Stimulated activated naive CD8-positive, alpha-beta T cell treated with anti-CD3 and anti-CD28 coated beads, Interleukin-15, amount 100 ng/mL, for 72 hours (primary cell): ENCODE results near the gene EIF4G1.
"Not testable (repeated sequence)": the region's sequence is repeated elsewhere in the genome, so short reads cannot be mapped to it uniquely, and the experiment has no call there.

Experiments used
- ATAC-seq: fragments of 150-1000 bp; cut with Tn5 transposase; 2 replicates; pipeline ENCODE4 v1.10.0; 2021; ENCODE audit warnings: mild to moderate bottlenecking, moderate library complexity
- DNase-seq, 2 donors: peaks; one replicate each; pipeline ENCODE4 v3.0.0; 2021 to 2022
- H3K27ac Mint-ChIP-seq, 2 donors: one replicate each; pipeline ENCODE4 v1.8.0; 2022; ENCODE audit warnings: mild to moderate bottlenecking in 2 of 2, mixed read lengths in 2 of 2, moderate library complexity in 2 of 2
- H3K27me3 Mint-ChIP-seq: one replicate; pipeline ENCODE4 v1.8.0; 2022; ENCODE audit warnings: mixed read lengths
- H3K4me1 Mint-ChIP-seq: one replicate; pipeline ENCODE4 v1.8.0; 2022; ENCODE audit warnings: mild to moderate bottlenecking, mixed read lengths
- H3K4me3 Mint-ChIP-seq, 2 donors: one replicate each; pipeline ENCODE4 v1.8.0; 2022; ENCODE audit warnings: mild to moderate bottlenecking in 2 of 2, mixed read lengths in 2 of 2, moderate library complexity in 1 of 2
- H3K9me3 Mint-ChIP-seq, 2 donors: one replicate each; pipeline ENCODE4 v1.8.0; 2022; ENCODE audit warnings: mixed read lengths in 2 of 2

EIF4G1 gene

DNA sequence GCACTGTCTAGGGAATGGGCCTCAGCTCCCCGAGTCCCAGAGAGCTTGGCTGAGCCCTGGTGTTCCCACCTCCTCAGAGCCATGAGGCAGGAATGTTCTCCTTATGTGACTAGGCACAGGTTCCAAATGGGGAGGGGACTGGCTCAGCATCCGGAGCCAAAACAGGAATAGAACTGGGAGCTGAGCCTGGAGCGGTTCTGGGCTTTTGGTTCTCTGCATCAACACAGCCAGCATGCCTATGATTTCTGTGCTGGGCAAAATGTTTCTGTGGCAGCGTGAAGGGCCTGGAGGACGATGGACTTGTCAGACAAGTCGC, 23.0 kb downstream of the EIF4G1 start, which contains the start of gene FAM131A:
Gene FAM131A (plus strand): TSS at position 202 of the 316 bp plus-strand sequence. CDS start 31 bp downstream, at position 233.
- DNase-seq (no peak), ATAC-seq (no peak)
- peaks cover 64% of the 10 kb centered on the region for H3K4me1 Mint-ChIP-seq
- no peaks in the 10 kb centered on the region for H3K9me3 Mint-ChIP-seq
- no peaks in the 10 kb centered on the region for H3K27me3 Mint-ChIP-seq
- peak within 1 kb of the TSS; percentile 85 to 95 for H3K27ac Mint-ChIP-seq
- peak within 1 kb of the TSS; percentile 87 to 90 for H3K4me3 Mint-ChIP-seq

DNA sequence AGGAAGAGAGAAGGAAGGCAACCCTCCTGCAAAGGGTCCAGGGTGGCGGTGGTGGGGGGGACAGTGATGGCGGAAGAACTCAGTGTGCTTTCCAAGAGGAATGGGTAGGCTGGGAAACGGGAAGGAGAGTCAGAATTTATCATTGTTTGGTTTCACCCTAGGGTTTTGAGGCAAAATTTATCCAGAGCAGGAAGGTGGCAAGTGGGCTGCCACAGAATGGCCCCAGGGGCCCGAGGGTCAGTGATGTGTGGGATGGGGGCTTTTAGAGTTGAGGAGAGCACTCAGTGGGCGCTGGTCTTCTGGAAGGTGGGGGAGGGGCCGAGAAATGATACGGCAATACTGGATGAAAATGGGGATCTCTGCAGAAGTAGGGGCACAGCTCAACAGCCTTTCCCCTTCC, 23.6 kb downstream of the EIF4G1 start:
- H3K27me3 Mint-ChIP-seq: no peaks in the 10 kb centered on the region
- H3K27ac Mint-ChIP-seq: peak overlapping the region in 1 of 2 donors; percentile 31
- peaks cover 58% of the 10 kb centered on the region for H3K4me1 Mint-ChIP-seq
- H3K9me3 Mint-ChIP-seq: no peaks in the 10 kb centered on the region
- no peak for DNase-seq
- no peak for ATAC-seq
- H3K4me3 Mint-ChIP-seq: peak overlapping the region in 1 of 2 donors; percentile 32

DNA sequence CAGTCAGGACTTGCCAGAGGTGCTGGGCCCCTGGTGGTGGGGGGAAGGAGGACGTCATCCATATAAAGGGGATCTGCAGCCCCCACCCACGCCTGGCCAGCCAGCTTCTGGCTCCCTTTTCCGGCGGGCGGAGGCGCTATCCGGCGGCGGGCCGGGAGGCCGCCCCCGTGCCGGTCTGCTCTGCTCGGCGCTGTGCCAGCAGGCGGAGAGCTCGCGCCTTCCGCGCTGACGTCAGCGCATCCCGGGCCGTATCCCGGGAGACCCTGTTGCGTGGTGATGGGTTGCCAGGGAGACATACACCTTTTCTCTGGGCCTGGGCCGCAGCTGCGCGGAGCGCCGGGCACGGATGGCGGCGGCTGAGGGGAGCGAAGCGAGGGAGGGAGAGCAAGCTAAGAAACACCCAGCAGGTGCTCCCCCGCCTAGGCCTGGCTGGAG, 24.1 kb downstream of the EIF4G1 start:
- Mint-ChIP-seq H3K9me3 (no peaks in the 10 kb centered on the region), H3K4me1 (peaks cover 52% of the 10 kb centered on the region), H3K27ac (no peak overlapping the region), H3K27me3 (no peaks in the 10 kb centered on the region), H3K4me3 (peak overlapping the region in 1 of 2 donors; percentile 32)
- no peak for DNase-seq
- no peak for ATAC-seq

DNA sequence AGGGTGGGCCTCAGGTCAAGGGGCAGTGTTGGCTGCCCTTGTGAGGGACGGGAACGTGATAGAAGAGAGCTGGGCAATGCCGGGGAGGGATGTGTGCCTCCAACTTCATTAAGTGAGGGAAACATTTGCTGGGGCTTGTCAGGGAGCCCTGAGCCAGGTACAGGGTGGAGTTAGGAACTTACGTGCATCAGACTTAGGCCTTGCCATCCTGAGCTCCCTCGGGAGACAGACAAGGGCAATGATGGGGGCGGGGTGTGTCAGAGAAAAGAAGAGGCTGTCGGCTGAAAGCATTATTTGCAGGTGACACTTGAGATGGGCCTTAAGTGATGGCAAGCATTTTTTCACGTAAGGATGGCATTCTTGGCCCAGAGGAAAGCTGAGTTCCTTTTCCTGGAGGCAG, 24.6 kb downstream of the EIF4G1 start:
- Mint-ChIP-seq H3K27ac (no peak overlapping the region), H3K4me1 (peaks cover 47% of the 10 kb centered on the region), H3K4me3 (no peak overlapping the region), H3K27me3 (no peaks in the 10 kb centered on the region), H3K9me3 (no peaks in the 10 kb centered on the region)
- no peak for ATAC-seq
- no peak for DNase-seq

DNA sequence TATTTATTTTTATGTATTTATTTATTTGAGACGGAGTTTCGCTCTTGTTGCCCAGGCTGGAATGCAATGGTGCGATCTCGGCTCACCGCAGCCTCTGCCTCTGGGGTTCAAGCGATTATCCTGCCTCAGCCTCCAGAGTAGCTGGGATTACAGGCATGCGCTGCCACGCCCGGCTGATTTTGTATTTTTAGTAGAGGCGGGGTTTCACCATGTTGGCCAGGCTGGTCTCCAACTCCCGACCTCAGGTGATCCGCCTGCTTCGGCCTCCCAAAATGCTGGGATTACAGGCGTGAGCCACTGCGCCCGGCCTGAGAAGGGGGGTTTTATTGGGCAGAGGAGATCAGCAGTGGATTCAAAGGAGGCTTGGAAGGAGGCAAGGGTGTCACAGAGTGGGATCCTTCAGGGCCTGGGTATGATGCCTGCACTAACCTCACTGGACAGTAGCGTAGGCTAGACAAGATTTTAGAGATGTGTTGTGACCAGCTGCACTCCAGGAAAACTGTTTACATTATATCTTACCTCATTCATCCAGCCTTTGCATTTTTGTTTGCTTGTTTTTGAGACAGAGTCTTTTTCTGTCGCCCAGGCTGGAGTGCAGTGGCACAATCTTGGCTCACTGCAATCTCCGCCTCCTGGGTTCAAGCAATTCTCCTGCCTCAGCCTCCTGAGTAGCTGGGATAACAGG, 25.2 kb downstream of the EIF4G1 start:
- H3K27ac Mint-ChIP-seq, H3K4me3 Mint-ChIP-seq, DNase-seq, H3K9me3 Mint-ChIP-seq, H3K27me3 Mint-ChIP-seq, ATAC-seq: not testable (repeated sequence)
- peaks cover 42% of the 10 kb centered on the region for H3K4me1 Mint-ChIP-seq

DNA sequence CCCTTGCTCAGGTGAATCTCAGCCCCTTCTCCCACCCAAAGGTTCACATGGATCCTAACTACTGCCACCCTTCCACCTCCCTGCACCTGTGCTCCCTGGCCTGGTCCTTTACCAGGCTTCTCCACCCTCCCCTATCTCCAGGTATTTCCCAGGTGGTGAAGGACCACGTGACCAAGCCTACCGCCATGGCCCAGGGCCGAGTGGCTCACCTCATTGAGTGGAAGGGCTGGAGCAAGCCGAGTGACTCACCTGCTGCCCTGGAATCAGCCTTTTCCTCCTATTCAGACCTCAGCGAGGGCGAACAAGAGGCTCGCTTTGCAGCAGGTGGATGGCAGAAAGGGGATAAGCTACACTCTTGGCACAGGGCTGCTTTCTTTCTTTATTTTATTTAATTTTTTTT, 27.5 kb downstream of the EIF4G1 start:
- no peaks in the 10 kb centered on the region for H3K27me3 Mint-ChIP-seq
- ATAC-seq (no peak), DNase-seq (no peak)
- no peaks in the 10 kb centered on the region for H3K9me3 Mint-ChIP-seq
- H3K4me3 Mint-ChIP-seq: no peak overlapping the region
- H3K27ac Mint-ChIP-seq: no peak overlapping the region
- H3K4me1 Mint-ChIP-seq: peaks cover 28% of the 10 kb centered on the region

DNA sequence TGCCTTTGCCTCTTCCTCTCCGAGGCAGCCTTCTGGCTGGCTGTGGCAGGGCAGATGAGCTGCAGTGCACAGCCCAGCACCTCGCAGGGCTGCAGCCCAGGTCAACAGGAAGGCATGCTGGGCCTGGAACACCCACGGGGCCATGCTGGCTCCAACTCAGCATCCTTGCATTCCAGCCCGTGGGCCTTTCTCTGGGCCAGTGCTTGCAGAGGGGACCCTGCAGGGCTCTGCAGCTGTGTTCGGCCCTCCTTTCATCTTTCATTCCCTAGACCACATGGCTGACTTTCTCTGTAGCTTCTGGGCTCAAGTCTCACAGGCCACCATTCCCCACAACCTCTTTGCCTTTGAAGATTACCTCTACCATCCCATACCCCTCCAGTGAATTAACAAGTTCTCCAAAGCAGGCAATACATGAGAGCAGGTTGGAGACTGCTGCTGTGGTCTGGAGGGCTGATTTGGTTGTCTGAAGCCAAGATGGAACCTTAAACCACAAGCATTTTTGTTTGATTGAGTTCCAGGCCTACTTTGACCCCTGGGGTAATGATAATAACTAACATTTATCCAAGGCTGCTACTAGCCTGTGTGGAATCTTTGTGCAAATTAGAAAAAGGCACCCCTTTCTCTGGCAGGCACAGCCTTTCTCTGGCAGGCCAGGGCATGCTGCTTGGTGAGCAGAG, 28.9 kb downstream of the EIF4G1 start:
- H3K27ac Mint-ChIP-seq: no peak overlapping the region

DNA sequence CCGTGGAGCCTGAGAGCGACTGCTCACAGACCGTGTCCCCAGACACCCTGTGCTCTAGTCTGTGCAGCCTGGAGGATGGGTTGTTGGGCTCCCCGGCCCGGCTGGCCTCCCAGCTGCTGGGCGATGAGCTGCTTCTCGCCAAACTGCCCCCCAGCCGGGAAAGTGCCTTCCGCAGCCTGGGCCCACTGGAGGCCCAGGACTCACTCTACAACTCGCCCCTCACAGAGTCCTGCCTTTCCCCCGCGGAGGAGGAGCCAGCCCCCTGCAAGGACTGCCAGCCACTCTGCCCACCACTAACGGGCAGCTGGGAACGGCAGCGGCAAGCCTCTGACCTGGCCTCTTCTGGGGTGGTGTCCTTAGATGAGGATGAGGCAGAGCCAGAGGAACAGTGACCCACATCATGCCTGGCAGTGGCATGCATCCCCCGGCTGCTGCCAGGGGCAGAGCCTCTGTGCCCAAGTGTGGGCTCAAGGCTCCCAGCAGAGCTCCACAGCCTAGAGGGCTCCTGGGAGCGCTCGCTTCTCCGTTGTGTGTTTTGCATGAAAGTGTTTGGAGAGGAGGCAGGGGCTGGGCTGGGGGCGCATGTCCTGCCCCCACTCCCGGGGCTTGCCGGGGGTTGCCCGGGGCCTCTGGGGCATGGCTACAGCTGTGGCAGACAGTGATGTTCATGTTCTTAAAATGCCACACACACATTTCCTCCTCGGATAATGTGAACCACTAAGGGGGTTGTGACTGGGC, 30.3 kb downstream of the EIF4G1 start:
- H3K27ac Mint-ChIP-seq: no peak overlapping the region
- H3K9me3 Mint-ChIP-seq: no peaks in the 10 kb centered on the region
- peaks cover 14% of the 10 kb centered on the region for H3K4me1 Mint-ChIP-seq
- H3K27me3 Mint-ChIP-seq: no peaks in the 10 kb centered on the region
- no peak for DNase-seq
- peak; percentile 14 for ATAC-seq
- H3K4me3 Mint-ChIP-seq: no peak overlapping the region

More for the DNA sequence above, 28.9 kb downstream of the EIF4G1 start:
- H3K4me1 Mint-ChIP-seq: peaks cover 14% of the 10 kb centered on the region
- H3K9me3 Mint-ChIP-seq: no peaks in the 10 kb centered on the region
- no peak for ATAC-seq
- no peak for DNase-seq
- no peaks in the 10 kb centered on the region for H3K27me3 Mint-ChIP-seq
- H3K4me3 Mint-ChIP-seq: no peak overlapping the region

DNA sequence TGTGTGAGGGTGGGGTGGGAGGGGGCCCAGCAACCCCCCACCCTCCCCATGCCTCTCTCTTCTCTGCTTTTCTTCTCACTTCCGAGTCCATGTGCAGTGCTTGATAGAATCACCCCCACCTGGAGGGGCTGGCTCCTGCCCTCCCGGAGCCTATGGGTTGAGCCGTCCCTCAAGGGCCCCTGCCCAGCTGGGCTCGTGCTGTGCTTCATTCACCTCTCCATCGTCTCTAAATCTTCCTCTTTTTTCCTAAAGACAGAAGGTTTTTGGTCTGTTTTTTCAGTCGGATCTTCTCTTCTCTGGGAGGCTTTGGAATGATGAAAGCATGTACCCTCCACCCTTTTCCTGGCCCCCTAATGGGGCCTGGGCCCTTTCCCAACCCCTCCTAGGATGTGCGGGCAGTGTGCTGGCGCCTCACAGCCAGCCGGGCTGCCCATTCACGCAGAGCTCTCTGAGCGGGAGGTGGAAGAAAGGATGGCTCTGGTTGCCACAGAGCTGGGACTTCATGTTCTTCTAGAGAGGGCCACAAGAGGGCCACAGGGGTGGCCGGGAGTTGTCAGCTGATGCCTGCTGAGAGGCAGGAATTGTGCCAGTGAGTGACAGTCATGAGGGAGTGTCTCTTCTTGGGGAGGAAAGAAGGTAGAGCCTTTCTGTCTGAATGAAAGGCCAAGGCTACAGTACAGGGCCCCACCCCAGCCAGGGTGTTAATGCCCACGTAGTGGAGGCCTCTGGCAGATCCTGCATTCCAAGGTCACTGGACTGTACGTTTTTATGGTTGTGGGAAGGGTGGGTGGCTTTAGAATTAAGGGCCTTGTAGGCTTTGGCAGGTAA, 31.1 kb downstream of the EIF4G1 start:
- Mint-ChIP-seq H3K27me3 (no peaks in the 10 kb centered on the region), H3K27ac (peak overlapping the region in 1 of 2 donors; percentile 22), H3K4me1 (peaks cover 12% of the 10 kb centered on the region), H3K9me3 (no peaks in the 10 kb centered on the region), H3K4me3 (no peak overlapping the region)
- DNase-seq (no peak), ATAC-seq (no peak)

DNA sequence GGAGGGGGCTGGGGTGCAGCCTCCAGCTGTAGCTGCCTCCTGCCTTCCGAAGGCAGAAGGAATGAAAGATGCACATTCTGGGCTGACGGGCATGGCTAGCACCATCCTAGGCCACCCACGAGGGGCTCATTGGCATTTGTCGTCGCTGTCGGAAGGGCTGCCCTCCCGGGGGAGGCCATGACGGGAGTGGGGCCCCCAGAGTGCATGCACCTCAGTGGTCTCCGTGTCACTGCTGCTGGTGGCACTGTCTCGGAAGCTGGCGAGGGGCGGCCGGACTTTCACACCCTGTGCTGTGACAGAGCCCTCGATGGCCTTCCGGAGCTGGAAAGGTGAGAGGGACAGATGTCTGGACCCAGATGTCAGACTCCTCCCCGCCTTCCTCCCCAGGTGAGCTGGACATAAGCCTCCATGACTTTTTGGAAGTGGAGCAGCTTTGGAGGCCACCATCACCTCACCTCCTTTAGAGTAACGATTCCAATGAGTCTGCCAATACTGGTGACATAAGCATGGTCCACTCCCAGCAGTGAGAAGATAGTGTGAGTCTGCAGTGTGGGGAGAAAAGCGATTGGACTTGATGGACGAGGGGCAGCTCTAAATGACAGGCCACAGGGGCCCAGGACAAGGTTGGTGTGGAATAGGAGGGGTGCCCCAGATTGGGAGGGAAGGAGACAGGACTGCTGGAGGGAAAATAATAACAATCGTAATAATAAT, 32.2 kb downstream of the EIF4G1 start:
- DNase-seq (no peak), ATAC-seq (no peak)
- Mint-ChIP-seq H3K27me3 (no peaks in the 10 kb centered on the region), H3K4me3 (no peak overlapping the region), H3K4me1 (peaks cover 4% of the 10 kb centered on the region), H3K9me3 (no peaks in the 10 kb centered on the region), H3K27ac (no peak overlapping the region)

DNA sequence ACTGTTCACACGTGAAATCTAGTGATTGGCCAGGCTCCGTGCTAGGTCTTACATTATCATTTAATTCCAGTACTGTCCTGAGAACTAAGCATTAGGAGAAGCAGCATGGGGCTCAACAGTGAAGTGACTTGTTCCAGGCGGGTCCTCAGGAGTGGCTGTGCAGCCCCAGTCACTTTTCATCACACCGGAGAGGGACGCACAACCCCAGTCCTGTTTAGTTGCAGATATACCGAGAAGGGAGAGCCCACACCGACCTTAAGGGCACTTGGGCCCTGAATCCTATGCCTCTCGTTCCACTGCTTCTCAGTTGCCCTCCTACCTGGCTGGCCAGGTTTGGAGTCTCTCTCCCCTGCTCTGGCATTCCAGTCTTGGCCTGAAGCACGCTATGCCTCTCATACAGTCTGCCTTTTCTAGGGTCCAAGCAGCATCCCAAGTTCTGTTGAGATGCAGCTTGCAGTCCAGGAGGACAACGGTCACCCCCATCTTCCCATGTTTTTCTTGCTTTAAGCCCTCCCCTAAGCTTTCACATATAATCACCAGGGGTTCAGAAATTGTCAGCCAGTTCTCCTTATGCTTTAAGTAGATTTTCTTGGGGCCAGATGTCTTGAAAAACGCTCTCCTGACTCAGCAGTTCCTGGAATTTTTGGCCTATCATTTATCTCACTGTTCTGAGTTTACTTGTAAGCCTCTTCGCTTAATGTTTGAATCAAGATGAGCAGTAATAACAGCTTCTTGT, 33.1 kb downstream of the EIF4G1 start:
- DNase-seq (no peak), ATAC-seq (no peak)
- Mint-ChIP-seq H3K27ac (no peak overlapping the region), H3K27me3 (no peaks in the 10 kb centered on the region), H3K4me3 (no peak overlapping the region), H3K4me1 (peaks cover 4% of the 10 kb centered on the region), H3K9me3 (no peaks in the 10 kb centered on the region)

DNA sequence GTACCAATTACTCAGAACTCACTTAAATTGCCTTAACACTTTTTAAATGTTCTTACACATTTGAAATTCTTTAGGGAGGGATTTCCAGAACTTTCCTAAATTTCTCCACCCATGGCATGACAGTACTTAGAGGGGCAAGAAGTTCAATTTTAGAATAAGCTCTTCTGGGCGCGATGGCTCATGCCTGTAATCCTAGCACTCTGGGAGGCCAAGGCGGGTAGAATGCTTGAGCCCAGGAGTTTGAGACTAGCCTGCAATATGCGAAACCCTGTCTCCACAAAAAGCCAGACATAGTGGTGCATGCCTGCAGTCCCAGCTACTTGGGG, 33.6 kb downstream of the EIF4G1 start:
- DNase-seq (no peak), ATAC-seq (no peak)
- no peaks in the 10 kb centered on the region for H3K27me3 Mint-ChIP-seq
- H3K4me1 Mint-ChIP-seq: peaks cover 4% of the 10 kb centered on the region
- no peaks in the 10 kb centered on the region for H3K9me3 Mint-ChIP-seq
- no peak overlapping the region for H3K27ac Mint-ChIP-seq
- H3K4me3 Mint-ChIP-seq: no peak overlapping the region

DNA sequence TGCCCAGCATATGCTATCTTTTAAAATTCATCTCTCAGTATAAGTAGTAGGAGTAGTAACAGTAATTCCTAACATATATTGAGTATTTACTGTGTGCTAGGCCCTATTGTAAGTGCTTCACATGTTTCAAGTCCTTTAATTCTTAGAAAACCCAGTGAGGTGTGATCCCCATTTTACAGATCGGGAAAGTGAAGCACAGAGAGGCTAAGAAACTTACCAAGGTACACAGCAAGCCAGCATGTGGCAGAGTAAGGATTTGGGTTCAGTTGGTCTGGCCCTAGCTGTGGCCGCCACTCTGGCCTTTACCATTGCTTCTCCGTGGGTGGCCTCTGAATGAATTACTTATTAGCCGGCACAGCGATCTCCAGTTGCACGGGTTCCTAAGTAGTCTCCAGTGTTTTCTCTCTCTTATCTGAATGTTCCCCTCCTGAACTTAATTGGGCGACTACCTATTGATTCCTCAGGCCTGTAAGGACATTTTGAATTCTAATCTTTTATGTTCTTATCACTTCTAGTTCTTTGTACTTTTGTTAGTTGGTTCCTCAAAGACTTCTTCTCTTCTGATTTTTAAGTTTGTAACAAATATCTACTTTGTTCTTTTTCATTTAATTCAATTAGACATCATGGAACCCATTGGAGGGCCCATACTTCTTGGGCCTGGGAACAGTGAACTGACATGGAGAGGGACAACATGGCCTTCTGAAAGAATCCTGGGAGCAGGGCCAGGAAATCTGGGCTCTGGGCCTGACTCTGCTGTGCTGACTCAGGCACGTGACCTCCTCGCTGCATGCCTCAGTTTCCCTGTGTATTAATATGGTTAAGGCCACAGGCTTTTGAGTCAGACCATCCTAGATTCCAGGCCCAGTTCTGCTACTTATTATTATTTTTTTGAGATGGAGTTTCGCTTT, 35.4 kb downstream of the EIF4G1 start:
- H3K4me1 Mint-ChIP-seq: peaks cover 12% of the 10 kb centered on the region
- no peaks in the 10 kb centered on the region for H3K27me3 Mint-ChIP-seq
- ATAC-seq (no peak), DNase-seq (no peak)
- H3K9me3 Mint-ChIP-seq: no peaks in the 10 kb centered on the region
- no peak overlapping the region for H3K4me3 Mint-ChIP-seq
- no peak overlapping the region for H3K27ac Mint-ChIP-seq

DNA sequence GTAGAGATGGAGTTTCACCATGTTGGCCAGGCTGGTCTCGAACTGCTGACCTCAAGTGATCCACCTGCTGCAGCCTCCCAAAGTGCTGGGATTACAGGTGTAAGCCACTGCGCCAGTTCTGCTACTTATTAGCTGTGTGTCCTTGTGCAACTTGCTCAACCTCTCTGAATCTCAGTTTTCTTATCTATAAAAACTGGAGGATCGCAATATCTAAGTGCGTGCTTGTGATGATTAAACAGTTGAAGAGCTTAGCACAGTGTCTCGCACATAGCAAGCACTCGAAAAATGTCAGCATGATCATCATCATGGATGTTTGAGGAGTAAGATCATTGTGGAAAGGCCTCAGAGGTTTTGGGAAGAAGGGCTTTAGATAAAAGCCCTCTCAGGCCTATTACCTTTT, 36.2 kb downstream of the EIF4G1 start:
- H3K27ac Mint-ChIP-seq: no peak overlapping the region
- H3K9me3 Mint-ChIP-seq: no peaks in the 10 kb centered on the region
- H3K4me1 Mint-ChIP-seq: peaks cover 14% of the 10 kb centered on the region
- no peak for DNase-seq
- H3K27me3 Mint-ChIP-seq: no peaks in the 10 kb centered on the region
- no peak for ATAC-seq
- H3K4me3 Mint-ChIP-seq: no peak overlapping the region
